HL-60 (cell line): ENCODE results near the gene TUBGCP3.

Experiments
- POLR2AphosphoS5 ChIP-seq: IDR thresholded peaks from 2 replicates; pipeline ENCODE4 v1.6.1; 2012; ENCODE audit warnings: low read depth
- TF ChIP-seq, protein P1 (sequence below): IDR thresholded peaks from one replicate; pipeline ENCODE4 v1.5.1; 2011; ENCODE audit warnings: low read length, control low read depth, inconsistent platforms; ENCODE audit not compliant: insufficient read depth

DNA sequence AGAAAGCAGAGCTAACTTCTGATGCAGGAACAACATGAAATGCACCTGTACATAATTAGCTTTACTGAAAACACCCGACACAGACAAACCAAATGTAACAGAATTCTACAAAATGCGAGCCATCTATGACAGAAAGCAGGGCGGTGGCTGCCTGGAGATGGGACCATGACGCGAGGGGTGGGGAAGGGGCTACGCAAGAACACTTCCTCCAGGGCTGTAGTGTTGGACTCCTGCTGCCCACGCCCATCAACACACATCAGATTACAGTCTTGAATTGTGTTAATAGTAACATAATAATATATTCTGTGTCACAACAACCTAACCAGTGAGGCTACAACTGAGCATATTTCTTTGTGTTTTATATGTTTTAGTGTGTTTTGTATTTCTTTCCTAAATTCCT is 108.6 kb downstream of the TUBGCP3 start:
- TF ChIP-seq, protein P1, sequence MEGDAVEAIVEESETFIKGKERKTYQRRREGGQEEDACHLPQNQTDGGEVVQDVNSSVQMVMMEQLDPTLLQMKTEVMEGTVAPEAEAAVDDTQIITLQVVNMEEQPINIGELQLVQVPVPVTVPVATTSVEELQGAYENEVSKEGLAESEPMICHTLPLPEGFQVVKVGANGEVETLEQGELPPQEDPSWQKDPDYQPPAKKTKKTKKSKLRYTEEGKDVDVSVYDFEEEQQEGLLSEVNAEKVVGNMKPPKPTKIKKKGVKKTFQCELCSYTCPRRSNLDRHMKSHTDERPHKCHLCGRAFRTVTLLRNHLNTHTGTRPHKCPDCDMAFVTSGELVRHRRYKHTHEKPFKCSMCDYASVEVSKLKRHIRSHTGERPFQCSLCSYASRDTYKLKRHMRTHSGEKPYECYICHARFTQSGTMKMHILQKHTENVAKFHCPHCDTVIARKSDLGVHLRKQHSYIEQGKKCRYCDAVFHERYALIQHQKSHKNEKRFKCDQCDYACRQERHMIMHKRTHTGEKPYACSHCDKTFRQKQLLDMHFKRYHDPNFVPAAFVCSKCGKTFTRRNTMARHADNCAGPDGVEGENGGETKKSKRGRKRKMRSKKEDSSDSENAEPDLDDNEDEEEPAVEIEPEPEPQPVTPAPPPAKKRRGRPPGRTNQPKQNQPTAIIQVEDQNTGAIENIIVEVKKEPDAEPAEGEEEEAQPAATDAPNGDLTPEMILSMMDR = no peak
- TF ChIP-seq POLR2AphosphoS5 = no peak
